HEK293 (cell line): ENCODE data around the gene PLEKHG3.

ENCODE experiments used
- AEBP2 ChIP-seq: fragments of 450-650 bp; formaldehyde crosslinking; IDR thresholded peaks from 2 replicates; pipeline ENCODE4 v1.5.1; 2016; ENCODE audit warnings: missing biosample characterization, missing genetic modification characterization, borderline replicate concordance
- CTCF ChIP-seq: fragments of 450-650 bp; formaldehyde crosslinking; IDR thresholded peaks from 2 replicates; pipeline ENCODE4 v1.5.1; 2016; ENCODE audit warnings: missing biosample characterization, missing genetic modification characterization
- PRDM6 ChIP-seq: fragments of 450-650 bp; formaldehyde crosslinking; IDR thresholded peaks from 2 replicates; pipeline ENCODE4 v1.5.1; 2017; ENCODE audit warnings: missing biosample characterization, missing genetic modification characterization
- REST ChIP-seq: fragments of 450-650 bp; formaldehyde crosslinking; IDR thresholded peaks from 2 replicates; pipeline ENCODE4 v1.5.1; 2016; ENCODE audit warnings: missing biosample characterization, missing genetic modification characterization
- YY1 ChIP-seq: fragments of 450-650 bp; formaldehyde crosslinking; IDR thresholded peaks from 2 replicates; pipeline ENCODE4 v1.5.1; 2018; ENCODE audit warnings: missing biosample characterization, missing genetic modification characterization
- ZNF274 ChIP-seq, 2 experiments: fragments of 200-500 bp in 1 of 2; fragments of 450-650 bp in 1 of 2; sonication (Bioruptor generic) in 1 of 2; formaldehyde crosslinking in 1 of 2; IDR thresholded peaks; 2 replicates each; pipeline versions ENCODE4 v1.5.1 to v1.6.1; 2014 to 2016; ENCODE audit warnings: borderline replicate concordance in 1 of 2, inconsistent platforms in 1 of 2, low read length in 1 of 2, missing biosample characterization in 1 of 2, missing genetic modification characterization in 1 of 2
- ZNF704 ChIP-seq: fragments of 450-650 bp; formaldehyde crosslinking; IDR thresholded peaks from 2 replicates; pipeline ENCODE4 v1.5.1; 2016; ENCODE audit warnings: missing biosample characterization, missing genetic modification characterization

- TF ChIP-seq REST (tag by site-specific recombination) (no peak), AEBP2 (tag by site-specific recombination) (no peak), YY1 (tag by site-specific recombination) (no peak), PRDM6 (tag by site-specific recombination) (no peak), ZNF274 (IDR thresholded peaks at IDR 0.05; ENCODE audit: low read length) (no peak), ZNF274 (tag by site-specific recombination; IDR thresholded peaks at IDR 0.05; ENCODE audit: borderline replicate concordance) (no peak), CTCF (tag by site-specific recombination) (no peak), ZNF704 (no peak)
Measured at GRCh38 chr14:64696355-64696857, 7.8 kb upstream of the PLEKHG3 start.
